Stimulated activated CD4-positive, alpha-beta T cell treated with anti-CD3 and anti-CD28 coated beads, Interleukin-2, amount 100 ng/mL, for 4 hours (primary cell): ENCODE results near the gene PRSS57.
A peak's percentile ranks its signal among the peaks of the same experiment; 100 is the strongest.

Source experiments
- DNase-seq: peaks from one replicate; pipeline ENCODE4 v3.0.0-alpha.2; 2020; ENCODE audit warnings: low read depth

Gene PRSS57

DNA sequence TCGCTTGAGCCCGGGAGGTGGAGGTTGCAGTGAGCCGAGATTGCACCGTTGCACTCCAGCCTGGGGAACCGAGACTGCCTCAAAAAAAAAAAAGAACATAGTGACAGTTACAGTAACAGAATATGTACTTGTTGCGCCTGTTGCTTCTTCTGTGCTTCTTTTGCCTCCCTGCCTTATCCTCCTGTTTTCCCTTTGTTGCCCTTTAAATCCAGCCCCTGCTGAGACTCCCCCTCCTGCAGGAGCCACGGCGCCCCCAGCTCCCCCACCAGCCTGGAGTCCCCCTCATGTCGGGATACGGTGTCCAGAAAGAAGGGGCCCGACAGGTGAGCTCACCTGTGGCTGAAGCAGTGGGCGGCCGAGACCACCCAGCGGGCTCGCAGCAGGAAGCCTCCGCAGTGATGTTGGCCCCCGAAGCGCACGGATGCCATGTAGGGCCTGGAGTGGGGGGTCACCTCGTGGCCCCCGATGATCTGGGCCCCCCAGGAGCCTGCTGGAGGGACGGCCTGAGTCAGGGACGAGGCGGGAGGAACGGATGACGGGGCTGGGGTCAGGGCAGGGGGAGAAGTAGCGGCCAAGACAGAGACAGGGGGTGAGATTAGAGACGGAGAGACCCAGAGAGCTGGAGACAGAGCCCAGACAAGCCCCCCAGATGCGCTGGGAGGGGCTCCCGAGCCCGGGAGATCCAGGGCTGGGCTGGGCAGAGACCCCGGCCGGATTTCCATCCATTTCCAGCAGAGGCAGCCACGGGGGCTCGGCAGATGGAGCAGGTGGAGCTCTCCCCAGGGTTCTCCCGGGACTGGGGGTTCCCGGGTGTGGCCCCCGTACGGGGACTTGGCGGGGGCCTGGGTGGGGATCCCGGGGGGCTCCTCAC lies 536 bp downstream of the PRSS57 start:
- DNase-seq, result no peak

DNA sequence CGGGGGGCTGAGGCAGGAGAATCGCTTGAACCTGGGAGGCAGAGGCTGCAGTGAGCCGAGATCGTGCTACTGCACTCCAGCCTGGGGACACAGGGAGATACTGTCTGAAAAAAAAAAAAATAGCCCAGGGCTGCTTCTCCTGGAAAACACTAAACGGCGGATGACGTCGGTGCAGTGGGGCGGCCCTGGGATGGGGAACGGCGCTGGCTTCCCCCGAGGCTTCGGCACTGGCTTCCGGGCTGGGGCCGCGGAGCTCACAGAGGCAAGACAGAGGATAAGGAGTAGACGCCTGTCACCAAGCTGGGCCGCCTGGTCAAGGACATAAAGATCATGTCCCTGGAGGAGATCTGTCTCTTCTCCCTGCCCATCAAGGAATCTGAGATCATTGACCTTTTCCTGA lies 5.0 kb downstream of the PRSS57 start:
- no peak for DNase-seq

DNA sequence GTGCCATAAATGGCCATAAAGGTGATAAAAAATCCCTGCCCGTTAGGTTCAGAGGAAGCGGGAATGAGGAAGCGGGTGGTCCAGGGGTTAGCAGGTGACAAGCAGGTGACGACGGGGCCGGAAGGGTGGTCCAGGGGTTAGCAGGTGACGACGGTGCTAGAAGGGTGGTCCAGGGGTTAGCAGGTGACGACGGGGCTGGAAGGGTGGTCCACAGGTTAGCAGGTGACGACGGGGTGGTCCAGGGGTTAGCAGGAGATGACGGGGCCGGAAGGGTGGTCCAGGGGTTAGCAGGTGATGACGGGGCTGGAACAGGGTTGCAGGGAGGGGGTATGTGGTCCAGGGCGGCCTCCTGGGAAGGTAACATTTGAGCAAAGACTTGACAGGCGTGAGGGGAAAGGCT lies 6.3 kb downstream of the PRSS57 start:
- no peak for DNase-seq

DNA sequence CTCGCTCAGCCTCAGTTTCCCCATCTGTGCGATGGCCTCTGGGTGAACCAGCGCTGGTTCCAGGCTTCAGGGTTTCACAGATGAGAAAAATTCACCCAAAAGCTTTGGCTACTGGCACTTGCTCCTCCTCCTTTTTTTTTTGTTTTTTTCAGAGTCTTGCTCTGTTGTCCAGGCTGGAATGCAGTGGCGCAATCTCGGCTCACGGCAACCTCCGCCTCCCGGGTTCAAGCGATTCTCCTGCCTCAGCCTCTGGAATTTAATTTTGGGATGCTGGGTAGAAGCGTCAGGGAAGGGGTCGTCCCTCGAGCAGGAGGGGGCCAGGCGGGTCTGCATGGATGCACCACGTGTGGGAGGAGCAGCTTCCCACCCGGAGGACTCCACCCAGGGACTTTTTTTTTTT lies 7.0 kb downstream of the PRSS57 start:
- DNase-seq, result no peak

DNA sequence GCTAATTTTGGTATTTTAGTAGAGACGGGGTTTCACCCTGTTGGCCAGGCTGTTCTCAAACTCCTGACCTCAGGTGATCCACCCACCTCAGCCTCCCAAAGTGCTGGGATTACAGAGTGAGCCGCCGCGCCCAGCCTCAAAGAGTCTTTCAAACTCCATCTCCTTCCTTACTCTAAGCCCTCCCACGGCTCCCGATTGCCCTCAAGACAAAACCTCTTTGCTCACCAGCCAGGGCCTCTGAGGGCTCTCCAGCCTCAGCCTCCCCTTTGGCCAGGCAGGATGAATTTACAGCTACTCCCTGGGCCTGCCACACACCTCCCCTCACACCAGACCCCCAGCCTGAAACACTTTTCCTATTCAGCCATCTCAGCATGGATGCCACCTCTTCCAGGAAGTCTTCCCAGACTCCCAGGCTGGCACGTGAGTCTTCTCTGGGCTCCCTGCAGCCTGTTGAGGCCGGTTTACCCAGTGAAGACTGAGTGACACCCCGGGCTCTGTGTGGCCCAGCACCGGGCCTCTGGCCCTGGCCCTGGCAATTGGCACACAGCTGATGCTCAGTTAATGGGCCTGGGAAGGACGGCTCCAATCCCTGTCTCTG lies 7.6 kb downstream of the PRSS57 start:
- DNase-seq, result no peak

DNA sequence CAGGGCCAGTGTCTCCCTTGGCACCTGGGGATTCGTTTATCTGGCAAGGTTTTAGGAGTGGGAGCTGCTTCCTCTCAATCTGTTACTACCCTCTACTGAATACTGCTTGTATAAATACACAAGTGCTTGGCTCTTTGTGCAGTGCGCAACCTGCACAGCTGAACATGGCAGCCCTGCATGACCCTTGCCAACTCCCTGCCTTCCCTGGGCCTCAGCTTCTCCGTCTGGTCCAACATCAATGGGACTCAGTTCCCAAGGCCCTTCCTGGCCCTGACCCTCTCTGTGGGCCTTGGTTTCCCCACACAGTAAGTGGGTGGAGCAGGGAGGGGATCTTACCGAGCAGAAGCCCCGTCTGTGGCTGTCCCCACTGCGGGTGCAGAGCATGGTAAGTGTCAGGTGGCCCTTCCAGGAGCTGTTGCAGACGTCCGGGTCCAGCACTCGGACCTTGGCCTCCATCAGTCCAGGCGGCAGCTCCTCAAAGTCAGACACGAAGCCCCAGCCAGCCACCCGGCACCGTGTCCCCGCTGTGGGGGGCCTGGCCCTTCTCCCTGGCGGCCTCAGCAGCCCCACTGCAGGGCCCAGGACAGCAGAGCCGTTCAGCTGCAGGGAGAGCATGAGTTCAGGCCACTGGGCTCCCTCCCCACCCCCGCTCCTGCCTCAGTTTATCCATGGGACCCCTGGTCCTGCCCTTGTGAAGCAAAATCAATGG lies 8.5 kb downstream of the PRSS57 start:
- no peak for DNase-seq

DNA sequence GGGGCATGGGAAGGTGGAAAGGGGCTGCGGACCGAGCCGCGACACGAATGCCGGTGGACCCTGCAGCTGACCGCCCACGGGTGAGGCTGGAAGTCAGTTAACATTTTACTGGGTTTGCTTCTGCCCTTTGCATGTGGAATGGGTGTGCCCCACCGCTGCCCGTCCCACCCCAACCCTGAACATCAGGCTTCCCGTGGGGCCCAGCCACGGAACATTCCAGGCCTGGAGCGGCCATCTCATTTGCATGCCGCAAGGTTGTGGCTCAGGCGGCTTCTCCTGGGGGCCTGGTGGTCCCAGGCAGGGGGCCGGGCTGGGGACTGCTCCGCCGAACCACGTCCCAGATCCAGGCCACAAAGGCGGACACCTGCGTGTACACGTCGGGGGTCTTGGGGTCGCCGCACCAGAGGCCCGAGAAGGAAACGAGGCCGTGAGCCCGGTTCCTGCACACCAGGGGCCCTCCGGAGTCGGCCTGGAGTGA lies 9.8 kb downstream of the PRSS57 start:
- no peak for DNase-seq

DNA sequence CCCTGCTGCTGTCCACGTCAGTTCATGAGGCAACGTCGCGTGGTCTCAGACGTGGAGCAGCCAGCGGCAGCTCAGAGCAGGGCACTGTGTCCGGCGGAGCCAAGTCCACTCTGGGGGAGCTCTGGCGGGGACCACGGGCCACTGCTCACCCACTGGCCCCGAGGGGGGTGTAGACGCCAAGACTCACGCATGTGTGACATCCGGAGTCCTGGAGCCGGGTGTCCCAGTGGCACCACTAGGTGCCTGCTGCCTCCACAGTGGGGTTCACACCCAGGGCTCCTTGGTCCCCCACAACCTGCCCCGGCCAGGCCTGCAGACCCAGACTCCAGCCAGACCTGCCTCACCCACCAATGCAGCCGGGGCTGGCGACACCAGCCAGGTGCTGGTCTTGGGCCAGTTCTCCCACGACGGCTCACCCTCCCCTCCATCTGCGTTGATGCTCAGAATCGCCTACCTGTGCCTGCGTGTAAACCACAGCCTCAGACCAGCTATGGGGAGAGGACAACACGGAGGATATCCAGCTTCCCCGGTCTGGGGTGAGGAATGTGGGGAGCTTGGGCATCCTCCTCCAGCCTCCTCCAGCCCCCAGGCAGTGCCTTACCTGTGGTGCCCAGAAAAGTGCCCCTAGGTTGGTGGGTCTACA lies 12.5 kb downstream of the PRSS57 start:
- DNase-seq, result no peak

DNA sequence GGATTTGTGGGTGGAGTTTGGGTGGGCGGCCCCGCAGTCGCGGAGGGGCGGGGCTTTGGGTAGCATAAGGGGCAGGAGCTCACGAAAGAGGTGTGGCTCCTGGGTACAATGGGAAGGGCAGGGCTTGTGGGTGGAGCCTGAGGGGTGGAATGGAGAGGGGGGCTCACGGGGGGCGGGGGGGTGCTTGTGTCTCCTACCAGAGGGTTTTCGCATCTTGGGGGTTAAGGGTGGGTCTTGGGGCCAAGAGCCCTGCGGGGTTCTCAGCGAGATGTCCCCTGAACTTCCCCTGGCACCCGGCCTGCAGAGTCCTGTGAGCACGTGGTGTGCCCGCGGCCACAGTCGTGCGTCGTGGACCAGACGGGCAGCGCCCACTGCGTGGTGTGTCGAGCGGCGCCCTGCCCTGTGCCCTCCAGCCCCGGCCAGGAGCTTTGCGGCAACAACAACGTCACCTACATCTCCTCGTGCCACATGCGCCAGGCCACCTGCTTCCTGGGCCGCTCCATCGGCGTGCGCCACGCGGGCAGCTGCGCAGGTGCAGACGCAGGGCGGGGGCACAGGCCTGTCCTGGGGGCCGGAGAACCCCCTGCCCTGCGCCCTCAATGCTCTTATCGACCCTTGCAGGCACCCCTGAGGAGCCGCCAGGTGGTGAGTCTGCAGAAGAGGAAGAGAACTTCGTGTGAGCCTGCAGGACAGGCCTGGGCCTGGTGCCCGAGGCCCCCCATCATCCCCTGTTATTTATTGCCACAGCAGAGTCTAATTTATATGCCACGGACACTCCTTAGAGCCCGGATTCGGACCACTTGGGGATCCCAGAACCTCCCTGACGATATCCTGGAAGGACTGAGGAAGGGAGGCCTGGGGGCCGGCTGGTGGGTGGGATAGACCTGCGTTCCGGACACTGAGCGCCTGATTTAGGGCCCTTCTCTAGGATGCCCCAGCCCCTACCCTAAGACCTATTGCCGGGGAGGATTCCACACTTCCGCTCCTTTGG lies 13.9 kb downstream of the PRSS57 start:
- no peak for DNase-seq

DNA sequence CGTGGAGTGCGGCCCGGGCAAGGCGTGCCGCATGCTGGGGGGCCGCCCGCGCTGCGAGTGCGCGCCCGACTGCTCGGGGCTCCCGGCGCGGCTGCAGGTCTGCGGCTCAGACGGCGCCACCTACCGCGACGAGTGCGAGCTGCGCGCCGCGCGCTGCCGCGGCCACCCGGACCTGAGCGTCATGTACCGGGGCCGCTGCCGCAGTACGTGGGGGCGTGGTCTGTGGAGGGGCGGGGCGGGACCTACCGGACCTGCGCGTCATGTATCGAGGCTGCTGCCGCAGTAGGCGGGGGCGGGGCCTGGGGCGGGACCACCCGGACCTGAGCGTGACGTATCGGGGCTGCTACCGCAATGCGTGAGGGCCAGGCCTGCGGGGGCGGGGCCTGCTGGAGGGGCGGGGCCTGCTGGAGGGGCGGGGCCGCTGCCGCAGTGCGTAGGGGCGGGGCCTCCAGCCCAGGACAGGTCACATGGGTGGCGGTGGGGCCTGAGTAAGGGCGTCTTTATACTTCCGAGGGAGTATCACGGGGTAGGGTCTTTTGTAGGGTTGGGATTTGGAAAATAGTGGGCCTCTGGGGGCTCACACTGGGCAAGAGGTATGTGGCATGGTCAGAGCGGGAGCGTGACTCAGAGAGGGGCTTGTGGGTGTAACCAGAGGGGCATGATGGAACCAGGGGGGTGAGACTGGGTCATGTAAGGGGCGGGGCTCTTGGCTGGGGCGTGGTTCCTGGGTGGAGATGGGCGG lies 14.8 kb downstream of the PRSS57 start:
- peak; percentile 99 for DNase-seq

DNA sequence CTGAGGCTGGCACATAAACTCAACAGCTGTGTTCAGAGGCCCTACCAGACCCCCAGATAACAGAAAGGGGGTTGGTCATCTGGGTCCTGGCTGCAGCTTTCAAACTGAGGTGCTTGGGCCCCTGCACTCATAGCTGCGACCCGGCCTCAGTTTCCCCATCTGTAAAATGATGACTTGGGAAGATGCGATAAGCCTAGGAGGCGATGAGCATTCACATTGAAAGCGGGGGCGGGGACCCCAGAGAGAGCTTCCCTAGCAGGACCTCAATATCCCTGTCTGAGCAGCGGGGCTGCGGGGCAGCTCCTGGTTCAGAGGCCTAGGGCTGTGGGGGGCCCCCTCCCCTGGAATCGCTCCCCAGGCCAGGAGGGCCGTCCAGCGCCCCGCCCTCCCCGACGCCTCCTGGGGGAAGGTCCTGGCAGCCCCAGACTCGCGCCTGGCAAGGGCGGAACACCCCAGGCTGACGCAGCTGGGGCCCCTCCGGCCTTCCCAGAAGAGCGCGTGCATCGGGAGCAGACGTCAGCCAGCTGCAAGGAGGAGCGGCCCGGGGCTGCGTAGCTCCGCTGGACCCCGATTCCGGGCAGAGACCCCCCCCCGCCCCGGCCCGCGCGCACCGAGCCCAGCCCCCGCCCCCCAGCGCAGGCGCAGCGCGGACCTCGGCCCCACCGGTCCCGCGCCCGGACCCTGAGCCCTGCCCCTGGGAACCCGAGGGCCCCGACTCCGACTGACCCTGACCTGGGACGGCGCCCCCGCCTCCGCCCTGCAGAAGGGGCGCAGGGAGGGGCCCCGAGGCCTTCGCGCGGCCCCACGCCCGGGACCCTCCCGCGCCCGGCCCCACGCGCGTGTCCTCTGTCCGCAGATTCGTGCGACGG lies 15.6 kb downstream of the PRSS57 start:
- DNase-seq, result no peak

DNA sequence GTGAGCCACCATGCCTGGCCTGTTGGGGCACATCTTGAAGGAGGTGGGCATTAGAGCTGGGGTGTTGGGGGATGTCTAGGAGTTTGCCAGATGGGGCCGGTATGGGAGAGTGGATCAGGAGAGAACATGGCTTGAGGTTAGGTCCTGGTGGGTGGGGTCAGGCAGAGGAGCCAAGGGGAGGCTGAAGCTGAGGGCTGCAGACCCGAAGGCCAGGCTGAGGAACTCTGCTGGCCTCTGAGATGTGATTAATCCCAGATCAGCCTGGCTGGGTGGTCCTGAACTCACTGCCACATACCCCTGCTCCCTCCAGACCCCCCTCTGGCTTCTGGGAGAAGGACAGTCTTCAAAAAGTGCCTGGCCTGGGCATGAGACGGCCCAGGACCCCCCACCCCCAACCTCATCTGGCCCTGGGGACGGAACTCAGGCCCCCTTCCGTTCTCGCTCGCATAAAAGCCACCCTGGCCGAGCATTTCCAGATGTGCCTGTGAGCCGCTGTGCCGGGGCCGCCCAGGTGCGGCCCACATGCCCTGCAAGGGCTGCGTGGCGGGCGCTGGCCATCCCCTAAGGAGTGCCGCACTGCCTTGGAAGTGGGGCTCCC lies 16.4 kb downstream of the PRSS57 start:
- no peak for DNase-seq

DNA sequence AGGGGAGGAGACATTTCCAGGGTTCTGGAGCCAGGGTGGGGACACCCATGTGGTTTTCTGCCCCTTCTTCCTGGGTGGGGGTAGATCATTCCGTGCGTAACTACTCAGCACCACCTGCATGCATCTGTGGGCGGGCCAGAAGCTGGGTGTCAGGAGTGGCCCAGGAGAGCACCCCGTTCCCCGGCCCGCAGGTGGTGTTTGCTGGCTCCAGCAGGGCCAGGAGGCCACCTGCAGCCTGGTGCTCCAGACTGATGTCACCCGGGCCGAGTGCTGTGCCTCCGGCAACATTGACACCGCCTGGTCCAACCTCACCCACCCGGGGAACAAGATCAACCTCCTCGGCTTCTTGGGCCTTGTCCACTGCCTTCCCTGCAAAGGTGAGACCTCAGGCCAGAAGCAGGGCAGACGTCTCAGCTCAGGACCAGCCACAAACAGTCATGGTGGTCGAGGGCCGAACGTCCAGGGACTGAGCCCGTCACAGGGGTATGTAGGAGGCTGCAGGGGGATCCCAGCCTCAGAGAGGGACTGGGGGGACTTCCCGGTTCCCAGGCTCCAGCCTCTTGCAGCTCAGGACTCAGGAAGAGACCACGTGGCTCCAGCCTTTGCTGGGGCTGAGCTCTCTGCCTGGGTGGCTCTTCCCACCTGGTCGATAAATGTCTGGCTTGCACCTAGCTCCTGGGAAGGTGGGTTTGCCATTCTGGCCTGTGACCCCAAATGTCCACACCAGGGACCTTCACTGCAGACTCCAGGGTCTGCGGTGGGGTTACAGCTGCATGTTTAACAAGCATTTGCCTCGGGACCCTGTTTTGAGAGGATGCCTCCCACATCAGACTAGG lies 17.4 kb downstream of the PRSS57 start:
- no peak for DNase-seq

DNA sequence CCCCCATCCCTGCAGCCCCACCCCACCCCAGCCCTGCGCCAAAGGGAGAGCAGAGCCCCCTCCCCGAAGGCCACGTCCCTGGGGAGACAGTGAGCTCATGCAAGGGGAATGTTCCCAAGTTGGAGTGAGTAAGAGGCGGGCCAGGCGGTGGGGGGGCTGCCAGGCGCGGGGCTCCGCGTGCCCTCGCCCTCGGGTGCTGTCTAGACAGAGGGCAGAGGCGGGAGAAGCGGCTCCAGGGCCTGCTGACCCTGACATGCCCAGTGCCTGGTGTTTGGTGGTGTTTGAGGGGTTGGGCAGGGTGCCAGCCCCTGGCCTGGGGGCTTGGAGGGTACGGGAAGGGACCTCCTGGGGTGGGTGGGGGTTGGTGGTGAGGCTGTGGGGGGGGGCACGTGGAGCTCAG lies 18.1 kb downstream of the PRSS57 start:
- no peak for DNase-seq

DNA sequence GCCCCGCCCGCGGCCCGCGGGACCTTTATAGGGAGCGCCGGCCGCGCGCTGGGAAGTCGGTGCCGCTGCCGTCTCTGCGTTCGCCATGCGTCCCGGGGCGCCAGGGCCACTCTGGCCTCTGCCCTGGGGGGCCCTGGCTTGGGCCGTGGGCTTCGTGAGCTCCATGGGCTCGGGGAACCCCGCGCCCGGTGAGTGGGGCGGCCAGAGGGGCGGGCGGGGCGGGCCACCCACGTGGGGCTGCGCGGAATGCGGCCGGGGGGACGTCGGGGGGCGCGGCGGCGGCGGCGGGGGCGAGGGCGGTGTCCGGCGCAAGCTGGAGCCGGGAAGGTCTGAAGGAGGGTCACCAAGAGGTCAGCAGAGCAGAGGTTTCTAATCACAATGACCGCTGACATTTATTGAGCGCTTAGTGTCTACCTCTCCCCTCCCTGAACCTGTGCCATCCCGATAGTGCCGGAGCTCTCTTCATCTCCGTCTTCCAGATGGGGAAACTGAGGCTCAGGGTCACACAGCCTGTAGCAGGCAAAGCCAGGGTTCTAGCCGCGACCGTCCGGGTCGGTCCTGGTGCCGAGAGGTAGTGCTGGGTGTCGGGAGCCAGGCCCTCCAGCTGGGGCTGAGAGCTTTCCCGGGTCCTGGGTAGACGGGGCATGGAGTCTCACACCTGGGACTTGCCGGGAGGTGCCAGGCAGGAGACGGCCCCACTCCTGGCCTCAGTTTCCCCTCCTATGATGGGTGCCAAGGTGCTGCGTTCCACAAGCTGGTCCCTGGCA lies 18.7 kb downstream of the PRSS57 start, which contains the start of gene FSTL3:
Gene FSTL3 (plus strand): TSS at position 54 of the 767 bp plus-strand sequence. CDS start 32 bp downstream, at position 86.
- DNase-seq, result no peak

DNA sequence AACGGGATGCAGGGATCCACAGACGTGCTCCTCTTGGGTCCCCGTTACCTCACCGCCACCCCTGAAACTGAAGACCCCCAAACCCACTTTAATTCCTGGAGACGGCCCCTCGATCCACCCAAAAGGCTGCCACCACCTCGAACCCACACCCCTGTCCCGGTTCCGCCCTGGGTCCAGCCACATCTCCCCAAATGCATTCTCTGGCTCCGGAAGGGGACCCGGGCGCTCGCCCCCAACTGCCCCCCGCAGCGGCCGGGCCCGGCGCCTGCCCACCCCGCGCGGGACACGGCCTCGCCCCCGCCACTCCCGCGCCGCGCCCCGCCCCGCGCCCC lies 19.3 kb downstream of the PRSS57 start:
- DNase-seq, result no peak
